NCI-H146 treated with DMSO at 0.1 percent for 48 hours (cell line): ENCODE results near the gene BRF1.

Source experiments
- DNase-seq: peaks from one replicate; lab custom pipeline; 2025; ENCODE audit not compliant: unreplicated experiment; lab: John Stamatoyannopoulos, UW

Gene BRF1

DNA sequence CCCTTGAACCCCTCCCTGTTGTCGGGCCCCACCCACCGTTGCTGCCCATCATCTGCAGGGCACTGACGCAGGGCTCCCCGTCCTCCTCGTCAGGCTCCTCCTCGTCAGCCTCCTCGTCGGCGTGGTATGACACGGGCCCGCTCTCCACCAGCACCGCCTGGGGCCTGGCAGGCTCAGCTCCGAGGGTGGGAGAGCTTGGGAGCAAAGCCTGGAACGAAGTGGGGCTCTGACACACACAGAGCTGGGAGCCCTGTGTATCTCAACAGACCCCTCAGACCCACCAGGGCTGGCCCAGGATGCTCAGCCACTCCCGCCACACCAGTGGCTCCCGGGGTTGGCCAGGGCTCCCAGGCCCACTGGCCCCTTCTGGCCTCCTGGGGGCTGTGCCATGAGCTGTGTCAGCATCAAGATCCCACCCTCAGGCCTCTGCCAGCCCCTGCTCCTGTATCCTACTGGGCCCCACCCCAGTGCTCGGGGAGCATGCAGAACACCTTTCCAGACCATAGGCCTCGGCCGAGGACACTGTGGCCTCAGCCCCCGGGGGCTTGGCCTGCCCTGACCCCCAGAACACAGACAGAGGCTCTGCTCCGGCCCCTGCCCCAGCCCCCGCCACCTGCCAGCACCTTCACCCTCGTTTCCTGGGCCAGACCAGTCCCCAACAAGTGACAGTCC is 89.6 kb downstream of the BRF1 start:
- no peak for DNase-seq

DNA sequence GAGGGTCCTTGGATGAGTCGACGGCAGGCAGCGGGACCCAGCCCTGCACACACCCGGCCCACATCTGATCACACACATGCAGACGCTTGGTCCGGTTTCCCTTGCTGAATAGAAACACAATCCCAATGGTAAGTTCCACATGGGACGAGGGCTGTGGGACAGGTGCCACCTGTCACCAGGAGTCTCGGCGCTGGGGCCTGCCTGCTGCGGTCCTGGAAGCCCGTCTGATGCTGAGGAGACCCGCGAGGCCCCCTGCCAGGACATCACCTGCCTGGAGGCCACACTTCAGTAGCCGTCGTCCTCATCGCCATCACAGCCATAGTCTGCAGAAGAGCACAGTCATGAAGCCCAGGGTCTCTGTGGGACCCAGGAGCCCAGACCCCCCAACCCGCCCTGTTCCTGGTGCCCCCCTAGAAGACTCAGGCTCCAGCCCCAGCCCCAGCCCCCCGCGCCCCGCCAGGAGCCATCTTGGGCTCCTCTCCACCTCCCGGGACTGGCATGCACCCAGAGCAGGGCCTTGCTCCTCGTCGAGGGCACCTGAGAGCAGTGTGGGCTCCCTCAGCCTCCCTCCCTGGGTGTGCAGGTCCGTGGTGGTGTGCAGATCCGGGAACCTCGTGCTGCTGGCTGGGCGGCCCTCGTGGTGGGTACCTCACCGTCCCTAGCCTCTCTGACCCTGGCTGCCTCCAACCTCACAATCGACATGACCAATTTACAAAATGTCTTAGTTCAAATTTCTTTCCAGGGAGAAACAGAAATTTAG is 90.4 kb downstream of the BRF1 start:
- no peak for DNase-seq

DNA sequence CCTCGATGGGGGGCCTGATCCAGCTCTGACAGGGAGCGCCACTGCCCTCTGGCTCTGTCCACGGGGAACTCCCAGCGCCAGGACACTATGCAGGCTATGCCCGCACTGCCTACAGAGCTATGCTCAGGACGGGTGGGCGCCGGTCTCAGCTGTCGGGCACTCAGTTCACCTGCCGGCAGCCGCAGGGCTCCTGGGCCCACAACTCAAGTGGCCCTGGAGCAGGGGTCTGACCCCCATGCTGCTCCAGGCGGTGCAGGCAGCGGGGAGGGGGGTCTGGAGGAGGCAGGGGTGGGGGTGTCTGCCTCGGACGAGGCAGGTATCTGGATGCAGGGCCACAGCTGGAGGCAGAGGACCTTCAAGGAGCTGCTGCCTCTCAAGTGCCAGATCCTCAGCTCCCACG is 91.2 kb downstream of the BRF1 start:
- no peak for DNase-seq

DNA sequence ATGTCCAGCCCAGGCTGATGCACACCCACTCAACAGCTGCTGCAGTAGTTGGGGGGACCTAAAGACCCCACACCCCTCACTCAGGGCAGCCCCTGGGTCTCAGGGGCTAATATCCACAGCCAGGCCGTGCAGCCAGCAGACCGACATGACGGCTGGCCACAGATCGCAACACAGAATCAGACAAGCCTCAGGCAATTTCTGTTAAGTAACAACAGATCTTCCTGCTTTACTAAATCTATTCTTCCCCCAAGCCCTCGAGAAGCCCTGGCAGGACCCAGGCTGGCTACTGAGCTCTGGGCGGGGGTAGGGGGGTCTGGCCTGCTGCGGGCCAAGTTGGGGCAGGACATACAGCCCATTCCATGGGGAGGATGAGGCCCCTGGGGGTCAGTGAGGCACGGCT is 91.7 kb downstream of the BRF1 start:
- DNase-seq = no peak

DNA sequence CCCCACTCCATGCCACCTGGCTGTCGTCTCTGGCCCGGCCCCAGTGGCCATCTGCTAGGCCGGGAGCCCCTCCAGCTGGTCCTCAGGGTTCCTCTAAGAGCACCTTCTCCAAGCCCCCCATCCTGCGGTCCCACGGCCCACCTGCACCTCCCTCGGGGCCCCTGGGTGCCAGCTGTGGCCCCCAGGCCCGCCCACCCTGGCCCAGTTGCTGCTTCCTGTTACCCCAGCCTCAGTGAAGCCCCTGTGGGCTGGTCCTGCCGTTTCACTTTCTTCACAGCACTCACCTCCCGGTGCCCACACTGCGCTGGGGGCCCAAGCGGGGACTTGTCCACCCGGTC is 92.1 kb downstream of the BRF1 start:
- no peak for DNase-seq

DNA sequence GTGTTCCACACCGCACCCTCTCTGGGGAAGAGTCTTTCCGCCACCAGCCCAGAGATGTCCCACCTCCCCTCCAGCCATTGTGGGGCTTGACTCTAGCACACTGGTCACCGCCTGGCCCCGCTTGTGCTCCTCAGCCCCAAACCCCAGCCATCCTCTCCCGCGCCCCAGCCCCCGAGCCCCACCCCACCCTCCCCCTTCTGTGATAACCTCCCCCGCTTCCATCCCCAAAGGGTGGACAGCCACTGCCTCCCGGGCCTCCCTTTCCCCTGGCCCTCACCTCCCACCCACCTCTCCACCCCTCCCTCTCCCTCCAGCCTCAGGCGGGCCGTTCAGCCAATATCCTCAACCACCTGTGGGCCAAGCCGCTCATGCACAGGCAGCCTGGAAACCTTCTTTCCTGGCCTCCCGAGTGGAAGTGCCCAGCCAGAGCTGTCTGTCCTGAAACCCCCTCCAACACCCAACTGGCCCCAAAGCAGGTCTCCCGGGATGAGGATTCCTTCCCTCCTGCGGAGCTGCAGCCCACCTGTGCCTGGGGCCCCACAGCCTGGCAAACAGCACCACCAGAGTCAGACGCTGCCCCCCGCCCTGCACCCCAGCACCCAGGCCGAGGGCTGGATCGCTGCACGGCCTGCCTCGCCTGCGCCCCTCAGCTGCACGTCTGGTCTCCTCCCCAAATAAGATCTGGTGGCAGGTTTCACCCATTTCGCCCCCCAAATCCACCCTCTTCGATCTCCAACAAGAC is 92.6 kb downstream of the BRF1 start:
- no peak for DNase-seq

DNA sequence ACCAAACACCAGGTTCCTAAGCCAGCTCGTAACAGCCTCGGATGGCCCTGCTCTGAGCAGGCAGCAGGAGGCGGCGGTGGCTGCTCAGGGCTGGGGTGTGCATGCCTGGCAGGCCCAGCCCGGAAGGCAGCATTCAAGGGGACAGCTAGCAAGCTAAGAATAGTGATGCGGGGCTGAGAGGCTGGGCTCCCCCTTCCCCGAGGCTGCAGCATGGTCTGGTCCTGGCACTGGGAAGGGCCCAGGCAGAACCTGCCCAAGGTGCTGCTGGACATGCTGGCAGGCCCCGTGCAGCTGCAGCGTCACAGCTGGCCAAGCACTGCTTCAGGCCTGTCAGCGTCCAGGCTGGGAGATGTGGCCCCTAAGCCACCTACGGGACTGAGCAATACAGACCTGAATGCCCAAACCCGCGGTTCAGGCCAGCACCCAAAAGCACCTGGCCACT is 93.3 kb downstream of the BRF1 start:
- DNase-seq = no peak

DNA sequence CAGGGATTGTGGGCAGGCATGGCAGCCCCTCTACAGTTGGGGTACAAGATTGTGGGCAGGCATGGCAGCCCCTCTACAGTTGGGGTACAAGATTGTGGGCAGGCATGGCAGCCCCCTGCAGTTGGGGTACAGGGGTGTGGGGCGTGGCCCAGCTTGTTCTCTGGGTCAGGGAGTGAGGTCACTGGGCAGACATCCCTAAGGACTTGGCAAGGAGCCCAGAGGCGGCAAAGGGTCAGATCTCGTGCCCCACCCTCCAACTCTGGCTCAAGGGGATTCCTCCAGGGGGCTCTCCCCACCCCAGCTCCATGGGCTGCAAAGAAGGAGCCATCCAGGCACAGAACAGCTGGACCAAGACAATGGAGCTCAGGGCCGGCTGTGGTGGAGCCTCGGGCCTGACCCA is 93.9 kb downstream of the BRF1 start:
- no peak for DNase-seq

DNA sequence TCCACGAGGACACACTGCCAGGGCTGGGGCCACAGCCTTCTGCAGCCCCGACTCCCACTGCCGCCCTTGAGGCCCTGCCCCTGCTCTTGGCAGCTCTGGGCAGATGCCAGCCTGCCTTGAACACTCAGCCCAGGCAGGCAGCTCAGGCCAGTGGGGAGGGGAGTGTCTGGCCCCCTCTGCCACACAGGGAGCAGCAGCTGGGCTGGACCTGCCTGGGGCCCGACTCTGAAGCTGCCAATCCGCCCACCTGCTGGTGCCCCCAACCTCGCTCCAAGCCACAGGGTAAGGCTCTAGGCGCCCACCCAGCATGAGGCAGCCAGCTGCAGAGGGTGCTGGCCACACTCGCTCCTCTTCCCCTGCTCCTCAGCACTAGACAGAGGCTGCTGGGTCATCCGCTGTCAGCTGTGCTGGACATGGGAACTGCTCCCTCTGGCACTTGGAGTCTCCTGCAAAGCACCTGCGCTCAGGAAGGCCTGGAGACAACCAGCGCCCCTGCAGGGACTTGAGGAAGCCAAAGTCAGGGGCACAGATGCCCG is 95.1 kb downstream of the BRF1 start:
- DNase-seq = peak; percentile 38

DNA sequence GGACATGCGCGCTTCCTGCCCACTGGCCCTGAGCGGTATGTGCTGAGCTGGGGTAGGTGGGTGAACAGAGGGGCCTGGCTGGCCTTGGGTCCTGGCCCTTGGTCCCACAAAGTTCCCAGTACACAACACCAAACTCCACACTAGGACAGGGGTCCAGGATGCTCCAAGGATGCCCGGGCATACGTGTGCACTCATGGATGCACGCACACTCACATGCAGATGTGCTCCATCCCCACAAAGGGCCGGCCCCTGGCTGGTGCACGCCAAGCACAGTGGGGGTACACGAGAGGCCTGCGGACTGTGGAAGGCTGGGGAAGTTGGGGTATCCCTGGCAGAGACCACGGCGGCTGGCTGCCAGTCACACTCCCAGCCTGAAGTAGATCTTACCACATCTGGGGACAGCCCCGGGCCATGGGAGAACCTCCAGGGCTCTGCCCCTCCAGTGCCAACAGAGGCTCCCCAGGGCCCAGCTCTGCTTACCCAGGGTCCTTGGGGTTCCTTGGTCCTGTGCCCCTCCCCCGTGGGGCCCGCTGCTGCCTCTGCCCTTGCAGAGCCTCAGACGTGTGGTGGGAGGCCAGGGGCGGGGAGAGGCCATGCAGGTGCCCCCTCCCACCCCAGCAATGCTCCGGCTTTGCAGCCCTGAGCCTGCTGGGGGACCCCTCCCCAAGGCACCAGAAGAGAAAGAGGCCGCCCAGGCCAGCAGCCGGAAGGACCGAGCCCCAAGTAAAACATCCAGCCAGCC is 95.7 kb downstream of the BRF1 start:
- no peak for DNase-seq

DNA sequence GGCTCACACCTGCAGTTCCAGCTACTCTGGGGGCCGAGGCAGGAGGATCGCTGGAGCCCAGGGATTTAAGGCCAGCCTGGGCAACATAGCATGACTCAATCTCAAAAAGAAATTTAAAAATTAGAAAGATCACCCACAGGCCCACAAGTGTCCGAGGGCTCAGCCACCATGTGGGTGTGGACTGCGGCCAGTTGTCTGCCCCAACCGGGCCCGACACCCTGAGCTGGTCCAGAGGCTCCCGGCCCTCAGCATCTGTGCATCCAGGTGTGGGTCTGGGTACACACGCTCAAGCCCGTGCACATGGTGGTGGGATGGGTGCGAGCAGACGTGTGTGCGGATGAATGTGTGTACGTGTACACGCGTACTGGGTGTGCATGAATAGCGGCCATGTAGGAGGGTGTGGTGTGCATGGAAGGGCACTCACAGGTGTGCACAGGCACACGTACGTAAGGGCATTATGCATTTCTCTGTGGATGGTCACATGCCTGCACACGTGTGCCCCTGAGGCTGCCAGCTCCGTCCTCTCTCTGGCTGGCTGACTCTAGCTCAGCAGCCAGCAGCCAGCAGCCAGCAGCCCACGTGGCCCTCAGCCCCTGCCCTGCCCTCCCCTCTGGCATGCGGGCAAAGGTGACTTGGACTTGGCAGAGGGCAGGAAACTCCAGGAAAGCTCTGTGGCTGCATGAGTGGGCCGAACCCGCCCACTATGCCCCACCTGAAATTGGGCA is 96.4 kb downstream of the BRF1 start:
- DNase-seq = no peak

DNA sequence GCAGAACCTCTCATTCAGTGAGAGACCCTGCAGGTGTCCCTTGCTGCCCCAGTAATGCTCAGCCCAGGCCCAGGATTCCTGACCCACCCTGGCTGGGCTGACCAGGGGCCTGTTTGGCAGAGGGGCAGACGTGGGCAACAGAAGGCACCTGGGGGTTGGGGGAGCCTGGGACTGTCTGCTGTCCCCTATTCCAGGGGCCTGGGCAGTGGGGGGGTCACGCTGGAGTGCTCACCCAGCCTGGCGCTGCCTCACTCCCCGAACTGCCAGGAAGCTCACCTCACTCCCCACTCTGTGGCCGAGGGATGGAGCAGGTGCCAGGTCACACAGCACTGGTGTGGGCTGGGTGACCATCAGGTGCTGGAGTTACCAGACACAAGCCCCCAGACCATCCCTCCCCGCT is 97.1 kb downstream of the BRF1 start:
- no peak for DNase-seq

DNA sequence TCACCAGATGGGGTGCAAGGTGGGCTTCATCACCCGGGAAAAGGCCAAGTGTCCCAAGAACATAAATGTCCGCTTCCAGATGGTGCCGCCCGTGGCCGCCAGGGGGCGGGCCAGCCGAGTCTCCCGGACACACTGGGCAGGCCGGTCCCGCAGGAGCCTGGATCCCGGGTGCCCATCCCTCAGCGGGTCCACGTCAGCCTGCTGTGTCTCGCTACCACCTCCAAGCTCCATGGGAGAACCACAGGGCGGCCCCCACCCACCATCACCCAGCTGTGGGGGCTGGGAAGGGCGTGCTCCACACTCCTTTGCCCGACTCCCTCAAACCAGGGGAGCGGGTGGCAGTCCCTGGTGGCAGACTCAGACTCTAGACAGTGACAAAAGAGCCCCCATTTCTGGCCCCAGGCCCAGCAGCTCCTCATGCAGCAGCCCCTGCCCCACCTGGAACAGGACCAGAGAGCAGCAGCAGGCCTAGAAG is 97.7 kb downstream of the BRF1 start:
- DNase-seq = no peak

DNA sequence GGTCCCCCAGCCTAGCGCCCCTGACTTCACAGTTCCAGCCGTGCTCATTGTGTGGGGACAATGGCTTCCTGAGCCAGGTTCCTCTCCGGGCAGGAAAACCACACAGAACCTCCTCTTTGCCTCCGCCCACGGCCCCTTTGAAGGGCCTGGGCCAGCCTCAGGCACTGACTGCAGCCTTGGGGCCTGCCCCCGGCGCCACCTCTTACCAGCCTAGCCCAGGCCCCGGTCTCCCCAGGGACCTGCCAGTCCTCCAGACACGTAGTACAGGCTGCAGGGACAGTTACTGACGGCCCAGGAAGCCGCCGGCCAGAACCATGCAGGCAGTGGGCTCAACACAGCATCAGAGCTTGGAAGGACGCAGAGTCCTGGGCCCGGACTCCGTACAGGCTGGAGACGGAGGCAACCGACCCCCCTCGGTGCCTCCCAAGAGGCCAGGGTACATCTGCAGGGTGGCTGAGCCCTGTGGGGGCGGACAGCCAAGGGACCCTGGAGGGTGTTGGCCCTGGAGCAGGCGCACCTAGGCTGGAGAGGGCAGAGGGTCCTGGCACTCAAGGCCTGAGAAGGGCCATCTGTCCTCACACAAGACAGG is 98.8 kb downstream of the BRF1 start:
- DNase-seq = no peak

DNA sequence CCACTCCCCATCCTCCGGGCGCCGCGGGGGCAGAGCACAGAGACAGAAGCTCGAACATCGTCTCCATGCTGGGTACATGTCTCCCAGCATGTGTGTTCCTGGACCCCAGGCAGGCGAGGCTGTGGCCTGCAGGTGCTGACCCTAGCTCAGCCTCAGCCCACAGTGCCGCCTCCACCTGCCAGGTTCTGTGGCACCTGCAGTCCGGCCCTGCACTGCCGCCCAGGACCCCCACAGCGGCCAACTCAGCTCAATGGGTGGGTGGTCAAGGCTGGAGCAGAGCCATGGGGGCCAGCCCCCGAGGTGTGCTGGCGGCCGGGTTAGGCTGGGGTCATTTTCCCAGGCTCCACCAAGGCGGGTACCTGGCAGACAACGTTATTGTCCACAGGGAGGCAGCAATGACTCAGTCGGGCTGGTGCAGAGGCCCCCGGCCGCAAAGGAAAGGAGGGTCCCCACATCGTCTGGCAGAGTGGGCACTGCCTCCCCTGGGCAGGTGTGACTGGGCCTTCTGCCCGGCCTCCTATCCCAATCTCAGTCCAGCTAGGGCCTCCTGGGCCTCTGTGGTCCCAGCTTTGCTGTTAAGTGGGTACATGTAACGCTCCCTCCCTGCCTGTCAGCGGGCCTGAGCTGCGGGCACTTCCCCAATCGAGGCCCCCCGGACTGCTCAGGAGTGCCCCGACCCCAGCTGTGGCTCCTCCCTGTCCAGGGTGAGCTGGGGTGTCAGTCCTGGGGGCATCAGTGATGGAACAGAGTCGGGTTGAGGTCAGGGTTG is 99.5 kb downstream of the BRF1 start:
- DNase-seq = no peak

DNA sequence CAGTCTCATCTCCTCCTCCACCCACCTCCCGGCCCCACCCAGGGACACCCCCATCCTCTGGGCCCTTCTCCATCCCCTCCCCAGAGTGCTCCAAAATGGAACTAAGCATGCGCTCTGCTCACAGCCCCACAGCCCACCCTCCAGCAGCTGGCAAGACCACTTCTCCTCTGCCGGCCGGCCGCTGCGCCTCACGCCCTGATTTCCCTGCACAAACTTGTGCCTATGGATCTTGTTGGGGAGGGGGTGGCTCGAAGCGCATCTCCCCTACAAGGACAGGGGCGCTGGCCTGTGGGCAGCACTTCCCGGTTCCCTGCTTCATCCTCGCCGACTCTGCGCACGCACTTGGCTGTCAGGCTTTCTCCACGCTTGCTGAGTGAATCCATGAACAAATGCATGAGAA is 100.2 kb downstream of the BRF1 start:
- no peak for DNase-seq

DNA sequence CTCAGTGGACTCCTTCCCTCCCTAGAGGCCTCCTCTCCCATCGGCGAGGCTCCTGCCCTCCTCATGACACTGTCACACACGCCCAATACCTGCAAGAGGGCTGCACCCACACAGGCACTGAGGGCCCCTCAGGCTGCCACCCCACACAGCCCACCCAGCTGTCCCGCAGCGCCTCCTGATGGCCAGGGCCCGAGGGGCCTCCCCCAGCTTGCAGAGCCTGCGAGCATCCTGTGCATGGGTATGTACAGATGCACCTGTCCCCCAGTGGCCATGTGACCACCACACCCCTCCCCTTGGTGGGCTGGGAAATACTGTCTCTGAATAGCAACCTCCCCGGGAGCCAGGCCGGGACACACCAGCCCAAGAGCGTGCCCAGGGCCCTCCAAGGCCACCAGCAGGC is 100.7 kb downstream of the BRF1 start:
- DNase-seq = no peak

DNA sequence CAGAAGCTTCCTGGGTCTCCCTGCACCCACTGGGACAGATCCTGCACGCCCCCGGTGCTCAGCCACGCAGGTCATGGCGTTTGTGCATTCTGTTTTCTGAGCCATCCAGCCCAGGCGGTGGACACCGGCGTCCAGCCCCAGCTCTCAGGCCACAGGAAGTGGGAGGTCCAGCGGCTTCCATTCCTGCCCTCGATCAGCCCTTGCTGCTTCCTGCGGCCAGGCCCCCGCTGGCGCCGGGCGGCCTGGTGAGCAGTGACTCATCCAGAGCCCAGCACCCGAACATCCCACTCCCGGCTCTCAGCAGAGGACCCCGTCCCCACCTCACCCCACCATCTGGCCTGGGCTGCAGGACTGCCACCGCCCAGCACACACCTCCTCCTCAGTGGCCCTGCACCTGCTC is 101.7 kb downstream of the BRF1 start:
- DNase-seq = no peak

DNA sequence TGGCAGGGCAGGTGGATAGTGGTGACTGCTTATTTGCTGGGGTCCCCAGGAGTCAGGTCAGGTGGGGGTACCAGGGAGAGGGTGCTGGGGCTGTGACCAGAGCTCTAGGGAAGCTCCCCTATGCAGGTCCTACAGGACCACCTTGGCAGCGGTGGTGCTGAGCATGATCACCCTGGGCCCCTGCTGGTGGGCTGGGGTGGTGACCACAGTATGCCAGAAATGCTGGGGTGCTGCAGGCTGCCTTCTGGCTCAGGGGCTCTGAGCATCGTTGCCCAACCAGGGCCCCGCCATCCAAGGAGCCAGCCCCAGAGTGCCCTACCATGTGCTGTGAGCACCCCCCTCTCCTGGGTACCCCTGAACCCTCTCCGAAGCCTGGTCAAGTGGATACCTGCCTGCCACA is 102.2 kb downstream of the BRF1 start:
- DNase-seq = no peak
